C4-2B (cell line): ENCODE measurements around the gene DRP2.

Source experiments
- H3K27ac ChIP-seq: fragments of 450-650 bp; 2 replicates; pipeline ENCODE4 v1.5.1; 2017
- CTCF ChIP-seq: fragments of 450-650 bp; conservative IDR thresholded peaks from 2 replicates; pipeline ENCODE4 v1.5.1; 2017; ENCODE audit warnings: mild to moderate bottlenecking
- ZFX ChIP-seq: fragments of 450-650 bp; IDR thresholded peaks from 2 replicates; pipeline ENCODE4 v1.6.1; 2017

The DRP2 gene

GRCh38 chrX:101223226-101223625, 3.6 kb downstream of the DRP2 start:
- no peak overlapping the region for H3K27ac ChIP-seq
- TF ChIP-seq ZFX (no peak), CTCF (no peak)

- TF ChIP-seq ZFX (no peak), CTCF (no peak)
- H3K27ac ChIP-seq = no peak overlapping the region
These were observed 9.6 kb downstream of the DRP2 start for GRCh38 chrX:101229170-101229569.

- H3K27ac ChIP-seq = no peak overlapping the region
- TF ChIP-seq ZFX = no peak
- no peak for TF ChIP-seq CTCF
These were observed 11.1 kb downstream of the DRP2 start for GRCh38 chrX:101230636-101231035.

GRCh38 chrX:101231080-101231479, 11.5 kb downstream of the DRP2 start:
- no peak overlapping the region for H3K27ac ChIP-seq
- TF ChIP-seq CTCF (no peak), ZFX (no peak)

GRCh38 chrX:101232316-101232715, 12.7 kb downstream of the DRP2 start:
- no peak overlapping the region for H3K27ac ChIP-seq
- TF ChIP-seq ZFX (no peak), CTCF (no peak)

GRCh38 chrX:101237041-101237440, 17.5 kb downstream of the DRP2 start:
- TF ChIP-seq CTCF = no peak
- TF ChIP-seq ZFX = no peak
- no peak overlapping the region for H3K27ac ChIP-seq

GRCh38 chrX:101241531-101241930, 21.9 kb downstream of the DRP2 start:
- H3K27ac ChIP-seq = no peak overlapping the region
- no peak for TF ChIP-seq ZFX
- TF ChIP-seq CTCF = no peak
